Measurements from ENCODE around the gene ZNRF1. TPM values are rescaled to one million over a fixed set of nuclear protein-coding genes. Genes with fewer than 3 reads are reported as not detected.
"Not testable (repeated sequence)": the region's sequence is repeated elsewhere in the genome, so short reads cannot be mapped to it uniquely, and the experiment has no call there.

Gene ZNRF1
- total RNA-seq, 1 donor from 2014 or later = 50.0 TPM

GRCh38 chr16:75026239-75026891 is 27.5 kb downstream of the ZNRF1 start:
- DNase-seq (ENCODE audit: low spot score) = not testable (repeated sequence)

GRCh38 chr16:75026892-75027391 is 28.1 kb downstream of the ZNRF1 start:
- no peak for DNase-seq (ENCODE audit: low spot score)

GRCh38 chr16:75027520-75028300 is 28.9 kb downstream of the ZNRF1 start:
- DNase-seq (ENCODE audit: low spot score) = no peak

- no peak for DNase-seq (ENCODE audit: low spot score)
Measured at GRCh38 chr16:75028544-75029135, 29.8 kb downstream of the ZNRF1 start.

- DNase-seq (ENCODE audit: low spot score) = no peak
Measured at GRCh38 chr16:75029854-75030253, 31.0 kb downstream of the ZNRF1 start.

GRCh38 chr16:75032655-75033054 is 33.8 kb downstream of the ZNRF1 start:
- no peak for DNase-seq (ENCODE audit: low spot score)

GRCh38 chr16:75035410-75035968 is 36.7 kb downstream of the ZNRF1 start:
- DNase-seq (ENCODE audit: low spot score) = no peak

- no peak for DNase-seq (ENCODE audit: low spot score)
Measured at GRCh38 chr16:75038036-75038858, 39.4 kb downstream of the ZNRF1 start.

- no peak for DNase-seq (ENCODE audit: low spot score)
Measured at GRCh38 chr16:75039941-75040340, 41.1 kb downstream of the ZNRF1 start.

- DNase-seq (ENCODE audit: low spot score) = no peak
Measured at GRCh38 chr16:75042426-75043174, 43.8 kb downstream of the ZNRF1 start.

- DNase-seq (ENCODE audit: low spot score) = no peak
Measured at GRCh38 chr16:75043175-75043895, 44.5 kb downstream of the ZNRF1 start.

- DNase-seq (ENCODE audit: low spot score) = peak; percentile 62
Measured at GRCh38 chr16:75044800-75045361, 46.1 kb downstream of the ZNRF1 start.

GRCh38 chr16:75045424-75045823 is 46.6 kb downstream of the ZNRF1 start:
- DNase-seq (ENCODE audit: low spot score) = no peak

- no peak for DNase-seq (ENCODE audit: low spot score)
Measured at GRCh38 chr16:75048054-75048453, 49.2 kb downstream of the ZNRF1 start.

- no peak for DNase-seq (ENCODE audit: low spot score)
Measured at GRCh38 chr16:75048530-75048929, 49.7 kb downstream of the ZNRF1 start.

- DNase-seq (ENCODE audit: low spot score) = no peak
Measured at GRCh38 chr16:75052481-75053202, 53.8 kb downstream of the ZNRF1 start.

- DNase-seq (ENCODE audit: low spot score) = peak; percentile 78
Measured at GRCh38 chr16:75053791-75054555, 55.1 kb downstream of the ZNRF1 start.

GRCh38 chr16:75054556-75054947 is 55.7 kb downstream of the ZNRF1 start:
- DNase-seq (ENCODE audit: low spot score) = no peak
